NCI-H524 treated with DMSO at 0.1 percent for 48 hours (cell line): ENCODE results near the gene HSBP1L1.
"Not testable (repeated sequence)": the region's sequence is repeated elsewhere in the genome, so short reads cannot be mapped to it uniquely, and the experiment has no call there.

ENCODE experiments used
- DNase-seq: peaks from one replicate; lab custom pipeline; 2025; lab: John Stamatoyannopoulos, UW

The HSBP1L1 gene

DNA sequence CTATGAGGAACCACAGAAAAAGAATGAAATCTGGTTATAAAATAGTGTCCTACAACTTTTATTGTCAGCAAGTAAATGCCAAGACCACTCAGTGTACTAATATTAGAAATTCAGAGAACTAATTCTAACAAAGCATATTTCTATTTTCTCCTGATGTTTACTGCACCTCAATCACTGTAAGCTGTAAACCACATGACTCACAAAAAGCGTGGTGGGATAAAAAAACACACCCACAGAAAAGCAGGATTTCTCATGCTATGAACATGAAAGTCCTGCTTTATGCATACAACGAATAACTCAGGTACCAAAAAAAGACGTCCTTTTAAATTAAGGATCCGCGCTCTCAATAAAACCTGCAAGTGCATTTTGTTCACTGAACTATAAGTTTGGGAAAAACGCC, 23.1 kb downstream of the HSBP1L1 start:
- no peak for DNase-seq

- DNase-seq: no peak
These were observed 23.6 kb downstream of the HSBP1L1 start for GRCh38 chr18:79988071-79988450.

- DNase-seq: peak; percentile 32
These were observed 24.2 kb downstream of the HSBP1L1 start, which contains the start of gene TXNL4A for GRCh38 chr18:79988451-79989194. Gene TXNL4A (minus strand): TSS chr18:79988563. CDS start chr18:79988392, 171 bp downstream.

- no peak for DNase-seq
These were observed 24.7 kb downstream of the HSBP1L1 start for GRCh38 chr18:79989195-79989497.

DNA sequence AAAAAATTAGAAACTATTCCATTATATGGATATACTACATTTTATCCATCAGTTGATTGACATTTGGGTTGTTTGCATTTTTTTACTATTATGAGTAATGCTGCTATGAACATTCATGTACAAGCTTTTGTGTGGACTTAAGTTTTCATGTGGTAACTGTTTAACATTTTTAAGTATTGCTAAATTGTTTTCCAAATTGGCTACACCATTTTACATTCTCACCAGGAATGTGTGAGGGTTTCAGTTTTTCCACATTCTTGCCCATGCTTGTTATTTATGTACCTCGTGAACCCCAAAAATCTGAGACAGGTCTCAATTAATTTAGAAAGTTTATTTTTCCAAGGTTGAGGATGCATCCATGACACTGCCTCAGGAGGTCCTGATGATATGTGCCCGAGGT, 27.1 kb downstream of the HSBP1L1 start:
- no peak for DNase-seq

- DNase-seq: not testable (repeated sequence)
These were observed 35.3 kb downstream of the HSBP1L1 start for GRCh38 chr18:79999701-80000100.

DNA sequence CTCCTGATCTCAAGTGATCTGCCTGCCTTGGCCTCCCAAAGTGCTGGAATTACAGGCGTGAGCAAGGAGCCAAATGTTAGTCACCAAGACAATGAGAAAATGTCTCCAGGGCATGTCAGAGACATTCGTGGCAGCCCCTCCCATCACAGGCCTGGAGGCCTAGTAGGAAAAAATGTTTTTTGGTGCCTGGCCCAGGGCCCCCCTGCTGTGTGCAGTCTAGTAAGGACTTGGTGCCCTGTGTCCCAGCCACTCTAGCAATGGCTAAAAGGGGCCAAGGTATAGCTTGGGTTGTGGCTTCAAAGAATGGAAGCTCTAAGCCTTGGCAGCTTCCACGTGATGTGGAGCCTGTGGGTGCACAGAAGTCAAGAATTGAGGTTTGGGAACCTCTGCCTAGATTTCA, 36.4 kb downstream of the HSBP1L1 start:
- DNase-seq: no peak

DNA sequence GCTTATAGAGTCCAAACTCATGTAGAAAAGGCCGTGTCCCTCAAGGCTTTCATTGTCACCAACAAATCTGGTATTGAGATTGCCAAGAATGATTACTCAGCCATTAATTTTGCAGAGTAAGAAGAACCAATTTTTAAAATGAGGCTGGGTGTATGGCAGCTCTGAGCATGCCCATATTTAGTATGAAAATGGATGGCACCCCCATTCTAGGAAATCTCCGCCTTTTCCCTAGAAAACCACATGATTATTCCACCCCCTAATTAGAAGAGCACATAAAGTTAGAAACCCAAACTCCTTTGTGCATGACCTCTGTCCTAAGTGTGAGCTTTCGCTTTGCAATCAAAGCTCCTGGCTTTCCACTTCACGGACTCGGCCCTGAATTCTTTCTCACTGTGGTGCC, 38.0 kb downstream of the HSBP1L1 start:
- no peak for DNase-seq

- no peak for DNase-seq
These were observed 40.3 kb downstream of the HSBP1L1 start for GRCh38 chr18:80004600-80005342.

DNA sequence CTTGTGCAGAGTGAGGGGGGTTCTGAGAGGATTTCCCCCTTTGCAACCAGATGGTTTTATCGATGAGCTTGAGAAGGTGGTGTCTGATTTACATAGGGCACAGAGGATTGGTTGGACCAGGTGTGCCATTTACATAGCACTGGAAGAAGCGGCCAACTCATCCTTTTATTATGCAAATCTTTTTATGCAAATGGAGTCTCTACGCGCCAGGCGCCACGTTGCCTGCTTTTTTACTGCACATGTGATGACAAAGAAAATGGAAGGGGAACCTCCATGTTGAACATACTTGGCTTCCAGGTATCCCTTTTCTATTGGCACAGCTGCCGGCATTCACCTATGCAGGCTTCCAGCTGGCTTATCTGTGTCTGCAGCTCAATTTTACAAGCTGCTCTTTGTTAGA, 42.3 kb downstream of the HSBP1L1 start:
- no peak for DNase-seq

DNA sequence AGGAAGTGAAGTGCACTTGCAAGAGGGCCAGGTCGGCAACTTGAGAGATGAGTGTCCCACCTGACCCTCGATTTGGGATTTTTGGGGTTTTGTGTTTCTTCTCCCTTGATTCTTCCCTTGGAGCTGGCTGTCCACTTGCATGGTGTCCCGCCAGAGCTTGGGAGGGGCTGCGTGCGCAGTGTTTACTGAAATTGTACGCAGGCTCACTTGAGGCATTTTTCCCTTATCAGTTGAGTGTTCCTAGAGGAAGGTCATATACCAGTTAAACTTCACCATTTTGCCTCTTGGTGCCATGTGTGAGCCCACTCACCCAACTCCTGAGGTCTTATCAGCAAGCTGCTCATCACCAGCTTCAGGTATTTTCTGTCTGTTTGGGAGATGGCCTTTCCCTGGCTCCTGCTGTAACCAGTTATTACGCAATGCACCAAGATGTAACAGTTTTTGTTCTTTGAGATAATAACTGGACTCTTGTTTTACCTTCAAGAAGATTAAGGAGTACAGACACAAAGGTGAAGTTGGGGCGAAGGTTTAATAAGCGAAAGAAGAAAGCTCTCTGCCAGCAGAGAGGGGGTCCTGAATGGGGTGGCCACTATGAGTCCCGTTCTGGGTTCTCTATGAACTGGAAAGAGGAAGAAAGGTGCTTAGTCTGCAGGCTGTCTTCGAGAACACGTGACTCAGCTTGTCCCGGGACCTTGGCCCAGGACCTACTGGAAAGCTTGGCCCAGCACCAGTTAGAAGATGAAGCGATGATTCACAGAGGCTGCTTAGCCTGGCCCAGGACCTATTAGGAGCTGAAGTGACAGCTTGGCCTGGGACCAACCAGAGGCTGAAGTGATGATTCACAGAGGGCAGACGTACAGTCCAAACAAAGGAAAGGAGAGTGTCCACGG, 45.5 kb downstream of the HSBP1L1 start:
- DNase-seq: no peak

DNA sequence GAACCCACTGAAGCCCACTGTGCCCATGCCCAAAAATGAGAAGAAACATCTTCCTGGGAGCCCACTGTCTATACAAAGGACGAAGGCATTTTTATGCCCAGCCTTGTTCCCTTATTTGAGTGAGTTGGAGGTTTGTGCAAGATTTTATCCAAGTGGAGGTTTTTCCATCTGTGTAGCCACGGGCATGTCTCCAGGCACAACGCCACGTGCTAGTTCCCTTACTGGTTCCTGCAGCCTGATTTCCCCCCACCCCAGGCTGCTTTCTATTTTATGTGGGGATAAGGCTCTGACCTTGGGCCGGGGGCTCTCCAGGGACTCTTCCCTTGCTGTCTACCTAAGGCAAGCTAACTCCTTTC, 46.1 kb downstream of the HSBP1L1 start:
- DNase-seq: no peak

- not testable (repeated sequence) for DNase-seq
These were observed 47.2 kb downstream of the HSBP1L1 start for GRCh38 chr18:80011496-80012137.

DNA sequence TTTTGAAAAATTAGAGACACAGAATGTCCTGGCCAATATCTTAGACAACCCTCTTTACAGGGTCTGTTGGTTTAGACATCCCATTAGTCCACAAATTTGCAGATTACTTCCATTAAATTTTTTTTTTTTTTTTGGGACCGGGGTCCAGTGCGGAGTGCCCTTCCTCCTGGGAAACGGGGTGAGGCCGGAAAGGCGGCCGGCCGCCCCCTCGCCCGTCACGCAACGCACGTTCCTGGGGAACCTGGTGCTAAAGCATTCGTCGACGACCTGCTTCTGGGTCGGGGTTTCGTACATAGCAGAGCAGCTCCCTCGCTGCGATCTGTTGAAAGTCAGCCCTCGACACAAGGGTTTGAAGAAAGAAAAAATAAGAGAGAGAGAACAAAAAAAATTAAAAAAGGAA, 48.3 kb downstream of the HSBP1L1 start:
- no peak for DNase-seq
